Measurements from ENCODE around the gene VSIG10.

The VSIG10 gene

GRCh38 chr12:118050972-118051910, 52.6 kb downstream of the VSIG10 start:
- Histone ChIP-seq H3K79me2 (ENCODE audit: insufficient read depth, low read depth) (no peaks in the 10 kb centered on the region), H4K20me1 (ENCODE audit: insufficient read depth) (no peaks in the 10 kb centered on the region), H3K4me2 (no peak overlapping the region), H3K36me3 (ENCODE audit: insufficient read depth) (no peaks in the 10 kb centered on the region), H3K27me3 (ENCODE audit: insufficient read depth, low read depth) (no peaks in the 10 kb centered on the region), H3K9ac (no peak overlapping the region), H2AFZ (ENCODE audit: low read depth) (no peak overlapping the region), H3K4me3 (IDR thresholded peaks at IDR 0.05; ENCODE audit: insufficient read depth, low read depth, low read length) (no peak overlapping the region), H3K4me1 (ENCODE audit: low read depth, poor library complexity, severe bottlenecking) (peaks cover 13% of the 10 kb centered on the region), H3K27ac (no peak overlapping the region)
- no peak for TF ChIP-seq CTCF (conservative IDR thresholded peaks at IDR 0.05; ENCODE audit: low read depth, low read length)

GRCh38 chr12:118046430-118046829, 57.4 kb downstream of the VSIG10 start:
- Histone ChIP-seq H4K20me1 (ENCODE audit: insufficient read depth) (no peaks in the 10 kb centered on the region), H3K27ac (no peak overlapping the region; the same call in 1 of the 2 replicates), H3K4me2 (no peak overlapping the region; the same call in 1 of the 2 replicates), H3K79me2 (ENCODE audit: insufficient read depth, low read depth) (no peaks in the 10 kb centered on the region), H3K4me3 (IDR thresholded peaks at IDR 0.05; ENCODE audit: insufficient read depth, low read depth, low read length) (no peak overlapping the region), H3K9ac (no peak overlapping the region), H3K4me1 (ENCODE audit: low read depth, poor library complexity, severe bottlenecking) (peaks cover 30% of the 10 kb centered on the region), H3K36me3 (ENCODE audit: insufficient read depth) (no peaks in the 10 kb centered on the region), H3K27me3 (ENCODE audit: insufficient read depth, low read depth) (no peaks in the 10 kb centered on the region), H2AFZ (ENCODE audit: low read depth) (no peak overlapping the region)
- no peak for TF ChIP-seq CTCF (conservative IDR thresholded peaks at IDR 0.05; ENCODE audit: low read depth, low read length)

- Histone ChIP-seq H3K4me1 (ENCODE audit: low read depth, poor library complexity, severe bottlenecking) (peaks cover 30% of the 10 kb centered on the region), H3K4me2 (no peak overlapping the region), H3K4me3 (IDR thresholded peaks at IDR 0.05; ENCODE audit: insufficient read depth, low read depth, low read length) (no peak overlapping the region), H3K36me3 (ENCODE audit: insufficient read depth) (no peaks in the 10 kb centered on the region), H3K9ac (no peak overlapping the region), H4K20me1 (ENCODE audit: insufficient read depth) (no peaks in the 10 kb centered on the region), H3K27ac (no peak overlapping the region), H3K79me2 (ENCODE audit: insufficient read depth, low read depth) (no peaks in the 10 kb centered on the region), H3K27me3 (ENCODE audit: insufficient read depth, low read depth) (no peaks in the 10 kb centered on the region), H2AFZ (ENCODE audit: low read depth) (no peak overlapping the region)
- TF ChIP-seq CTCF (conservative IDR thresholded peaks at IDR 0.05; ENCODE audit: low read depth, low read length), result no peak
Observed at GRCh38 chr12:118044577-118044976, 59.2 kb downstream of the VSIG10 start.

- no peak overlapping the region for H3K4me3 ChIP-seq (IDR thresholded peaks at IDR 0.05; ENCODE audit: insufficient read depth, low read depth, low read length)
- H3K36me3 ChIP-seq (ENCODE audit: insufficient read depth), result no peaks in the 10 kb centered on the region
- no peak overlapping the region for H2AFZ ChIP-seq (ENCODE audit: low read depth)
- no peaks in the 10 kb centered on the region for H4K20me1 ChIP-seq (ENCODE audit: insufficient read depth)
- H3K27ac ChIP-seq, result no peak overlapping the region
- no peak overlapping the region for H3K4me2 ChIP-seq
- H3K4me1 ChIP-seq (ENCODE audit: low read depth, poor library complexity, severe bottlenecking), result peaks cover 30% of the 10 kb centered on the region
- no peaks in the 10 kb centered on the region for H3K27me3 ChIP-seq (ENCODE audit: insufficient read depth, low read depth)
- no peaks in the 10 kb centered on the region for H3K79me2 ChIP-seq (ENCODE audit: insufficient read depth, low read depth)
- H3K9ac ChIP-seq, result no peak overlapping the region
- TF ChIP-seq CTCF (conservative IDR thresholded peaks at IDR 0.05; ENCODE audit: low read depth, low read length), result no peak
Observed at GRCh38 chr12:118044075-118044474, 59.7 kb downstream of the VSIG10 start.

Measured in KMS-11 (cell line).